Measurements from ENCODE around the gene OPRM1. TPM values are rescaled to one million over a fixed set of nuclear protein-coding genes. Genes with fewer than 3 reads are reported as not detected.

The OPRM1 gene
- total and polyA plus RNA-seq, 2 donors (not counting 1 experiment from before 2014, with no cell fraction given): not detected

DNA sequence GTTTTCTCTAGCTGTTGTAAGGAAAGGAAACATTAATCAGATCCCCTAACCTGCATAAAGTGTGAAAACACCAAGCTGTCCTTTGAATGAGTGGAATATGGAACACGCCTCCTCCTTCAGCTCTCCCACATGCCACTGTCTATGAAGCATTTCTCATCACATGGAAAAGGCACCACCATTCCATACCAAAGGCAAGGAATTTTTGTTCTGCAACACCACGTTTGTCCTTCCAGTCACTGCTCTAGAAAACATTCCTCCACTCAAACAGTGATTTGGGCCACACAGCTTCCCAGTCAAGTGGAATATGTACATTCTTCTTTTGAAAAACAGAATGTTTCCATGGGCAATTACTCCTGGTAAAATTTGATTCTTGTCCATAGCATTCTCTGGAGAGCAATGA, 120.1 kb downstream of the OPRM1 start:
- CTCF ChIA-PET: interaction anchor here (1.0 to 3.9 kb wide), 4 partner anchors 8 to 212 kb away, joined by 3 to 19 read pairs (median 5); no protein-coding TSS in a partner anchor
- H3K36me3 ChIP-seq (replicated peaks in 1 of 2; ENCODE audit: control extremely low read depth in 1 of 2, control insufficient read depth in 1 of 2, extremely low read depth in 1 of 2, insufficient read depth in 2 of 2, low read length in 1 of 2): no peaks in the 10 kb centered on the region
- H3K27me3 Mint-ChIP-seq: no peaks in the 10 kb centered on the region
- no peak overlapping the region for H2AFZ ChIP-seq (ENCODE audit: insufficient read depth, low read depth, low read length, poor library complexity, severe bottlenecking)
- no peaks in the 10 kb centered on the region for H3K9me3 Mint-ChIP-seq (ENCODE audit: insufficient read depth)
- no peak overlapping the region for H3K4me3 Mint-ChIP-seq
- H3K4me2 ChIP-seq (replicated peaks; ENCODE audit: low read depth, low read length, poor library complexity, severe bottlenecking): no peak overlapping the region
- no peak overlapping the region for H3K4me3 ChIP-seq (ENCODE audit: control extremely low read depth in 1 of 5, extremely low read depth in 1 of 5, insufficient read depth in 1 of 5, low read depth in 2 of 5, low read length in 4 of 5)
- no peaks in the 10 kb centered on the region for H3K79me2 ChIP-seq (ENCODE audit: control insufficient read depth, insufficient read depth, low read length)
- intact Hi-C loops (cut with micrococcal nuclease): no loop called here
- DNase-seq (no peak), ATAC-seq (ENCODE audit: low read depth) (no peak)
- no CpG with 5 or more reads among the region's 2 CpGs for WGBS (ENCODE audit: insufficient coverage)
- no peaks in the 10 kb centered on the region for H3K9me3 ChIP-seq (ENCODE audit: control extremely low read depth in 1 of 3, control insufficient read depth in 2 of 3, insufficient read depth in 1 of 3, low read length in 2 of 3)
- no peak overlapping the region for H3K27ac Mint-ChIP-seq
- peaks cover 16 to 17% of the 10 kb centered on the region in 2 donors for H3K4me1 ChIP-seq (ENCODE audit: control insufficient read depth in 2 of 2, insufficient read depth in 2 of 2, low read length in 2 of 2)
- H3K4me1 Mint-ChIP-seq: peaks cover 21% of the 10 kb centered on the region
- no peak overlapping the region for H3K27ac ChIP-seq (ENCODE audit: low read length in 2 of 2)
- TF ChIP-seq EZH2 (IDR thresholded peaks at IDR 0.05; ENCODE audit: borderline replicate concordance, insufficient read depth, low read depth, low read length, poor library complexity, severe bottlenecking): no peak
- TF ChIP-seq, protein P1, sequence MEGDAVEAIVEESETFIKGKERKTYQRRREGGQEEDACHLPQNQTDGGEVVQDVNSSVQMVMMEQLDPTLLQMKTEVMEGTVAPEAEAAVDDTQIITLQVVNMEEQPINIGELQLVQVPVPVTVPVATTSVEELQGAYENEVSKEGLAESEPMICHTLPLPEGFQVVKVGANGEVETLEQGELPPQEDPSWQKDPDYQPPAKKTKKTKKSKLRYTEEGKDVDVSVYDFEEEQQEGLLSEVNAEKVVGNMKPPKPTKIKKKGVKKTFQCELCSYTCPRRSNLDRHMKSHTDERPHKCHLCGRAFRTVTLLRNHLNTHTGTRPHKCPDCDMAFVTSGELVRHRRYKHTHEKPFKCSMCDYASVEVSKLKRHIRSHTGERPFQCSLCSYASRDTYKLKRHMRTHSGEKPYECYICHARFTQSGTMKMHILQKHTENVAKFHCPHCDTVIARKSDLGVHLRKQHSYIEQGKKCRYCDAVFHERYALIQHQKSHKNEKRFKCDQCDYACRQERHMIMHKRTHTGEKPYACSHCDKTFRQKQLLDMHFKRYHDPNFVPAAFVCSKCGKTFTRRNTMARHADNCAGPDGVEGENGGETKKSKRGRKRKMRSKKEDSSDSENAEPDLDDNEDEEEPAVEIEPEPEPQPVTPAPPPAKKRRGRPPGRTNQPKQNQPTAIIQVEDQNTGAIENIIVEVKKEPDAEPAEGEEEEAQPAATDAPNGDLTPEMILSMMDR (IDR thresholded peaks at IDR 0.05): no peak
- H3K9ac ChIP-seq (ENCODE audit: low read length): no peak overlapping the region
- no peaks in the 10 kb centered on the region for H4K20me1 ChIP-seq (ENCODE audit: control insufficient read depth, insufficient read depth, low read length, poor library complexity, severe bottlenecking)
- POLR2A ChIA-PET: no interaction called here
- H3K27me3 ChIP-seq (replicated peaks in 1 of 4; ENCODE audit: control extremely low read depth in 1 of 4, control insufficient read depth in 3 of 4, insufficient read depth in 4 of 4, low read length in 3 of 4): no peaks in the 10 kb centered on the region

DNA sequence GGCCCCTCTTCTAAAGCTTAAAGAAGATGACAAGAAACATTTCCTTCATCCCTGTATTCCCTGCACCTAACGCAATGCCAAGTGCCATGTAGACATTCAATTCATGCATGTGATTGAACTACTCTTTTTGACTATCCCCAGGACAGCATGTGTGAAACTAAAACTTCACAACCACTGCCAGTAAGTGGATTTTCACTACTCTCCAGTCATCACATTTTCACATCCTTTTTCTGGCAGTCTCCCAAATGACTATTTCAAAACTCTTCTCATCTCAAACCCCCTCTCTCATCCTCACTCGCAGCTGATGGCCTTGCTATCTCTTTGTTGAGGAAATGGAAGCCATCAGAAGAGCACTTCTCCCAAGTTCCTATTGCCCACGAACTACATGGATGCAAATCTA, 122.6 kb downstream of the OPRM1 start:
- Histone ChIP-seq H4K20me1 (ENCODE audit: control insufficient read depth, insufficient read depth, low read length, poor library complexity, severe bottlenecking) (no peaks in the 10 kb centered on the region), H2AFZ (ENCODE audit: insufficient read depth, low read depth, low read length, poor library complexity, severe bottlenecking) (no peak overlapping the region), H3K4me1 (ENCODE audit: control insufficient read depth in 2 of 2, insufficient read depth in 2 of 2, low read length in 2 of 2) (peaks cover 8 to 11% of the 10 kb centered on the region in 2 donors), H3K4me2 (replicated peaks; ENCODE audit: low read depth, low read length, poor library complexity, severe bottlenecking) (no peak overlapping the region), H3K9ac (ENCODE audit: low read length) (no peak overlapping the region), H3K9me3 (ENCODE audit: control extremely low read depth in 1 of 3, control insufficient read depth in 2 of 3, insufficient read depth in 1 of 3, low read length in 2 of 3) (peaks cover 0 to 5% (median 0%) of the 10 kb centered on the region in 3 donors), H3K79me2 (ENCODE audit: control insufficient read depth, insufficient read depth, low read length) (no peaks in the 10 kb centered on the region), H3K4me3 (ENCODE audit: control extremely low read depth in 1 of 5, extremely low read depth in 1 of 5, insufficient read depth in 1 of 5, low read depth in 2 of 5, low read length in 4 of 5) (no peak overlapping the region), H3K27me3 (replicated peaks in 1 of 4; ENCODE audit: control extremely low read depth in 1 of 4, control insufficient read depth in 3 of 4, insufficient read depth in 4 of 4, low read length in 3 of 4) (no peaks in the 10 kb centered on the region), H3K27ac (ENCODE audit: low read length in 2 of 2) (no peak overlapping the region), H3K36me3 (replicated peaks in 1 of 2; ENCODE audit: control extremely low read depth in 1 of 2, control insufficient read depth in 1 of 2, extremely low read depth in 1 of 2, insufficient read depth in 2 of 2, low read length in 1 of 2) (no peaks in the 10 kb centered on the region)
- H3K27ac Mint-ChIP-seq: no peak overlapping the region
- DNase-seq: no peak
- ChIA-PET POLR2A (no interaction called here), CTCF (interaction anchor here (0.7 to 1.0 kb wide), 2 partner anchors 208 to 1161 kb away, joined by 3 to 4 read pairs; no protein-coding TSS in a partner anchor)
- no peaks in the 10 kb centered on the region for H3K9me3 Mint-ChIP-seq (ENCODE audit: insufficient read depth)
- TF ChIP-seq EZH2 (IDR thresholded peaks at IDR 0.05; ENCODE audit: borderline replicate concordance, insufficient read depth, low read depth, low read length, poor library complexity, severe bottlenecking): no peak
- TF ChIP-seq, protein P1 (IDR thresholded peaks at IDR 0.05): no peak
- intact Hi-C loops (cut with micrococcal nuclease): no loop called here
- ATAC-seq (ENCODE audit: low read depth): no peak
- H3K27me3 Mint-ChIP-seq: no peaks in the 10 kb centered on the region
- peaks cover 11% of the 10 kb centered on the region for H3K4me1 Mint-ChIP-seq
- WGBS (ENCODE audit: insufficient coverage): 53% methylated on average over 3 of the region's 3 CpGs
- no peak overlapping the region for H3K4me3 Mint-ChIP-seq
